Body of pancreas (tissue), 4 donors: ENCODE measurements around the gene PHF21A. TPM values are rescaled to one million over a fixed set of nuclear protein-coding genes. Genes with fewer than 3 reads are reported as not detected.

ENCODE experiments used
- ATAC-seq: fragments of 150-250 bp; one replicate; pipeline ENCODE4 v1.9.1; 2016
- DNase-seq, 4 donors: peaks; one replicate each; pipeline ENCODE4 v3.0.0-alpha.2; 2019
- H3K27ac ChIP-seq, 4 donors: fragments of 200-600 bp; sonication (generic); 1 replicate in 3 of 4; 2 replicates in 1 of 4; pipeline versions ENCODE4 v1.5.1 to v1.6.1; 2016 to 2019; ENCODE audit warnings: mild to moderate bottlenecking in 1 of 4, mixed read lengths in 1 of 4, moderate library complexity in 1 of 4
- H3K27me3 ChIP-seq, 2 donors: fragments of 200-600 bp; sonication (generic); one replicate each; pipeline ENCODE4 v1.6.0; 2016; ENCODE audit warnings: mild to moderate bottlenecking in 1 of 2
- H3K36me3 ChIP-seq, 2 donors: fragments of 200-600 bp; sonication (generic); replicated peaks in 1 of 2; 2 replicates each; pipeline ENCODE4 v1.5.1; 2016; ENCODE audit warnings: low read depth in 2 of 2; ENCODE audit not compliant: insufficient read depth in 1 of 2
- H3K4me1 ChIP-seq: fragments of 200-600 bp; sonication (generic); one replicate; pipeline ENCODE4 v1.6.0; 2016
- H3K4me3 ChIP-seq, 2 donors: fragments of 200-600 bp; sonication (generic); 1 replicate in 1 of 2; 2 replicates in 1 of 2; pipeline ENCODE4 v1.5.1; 2016 to 2019
- H3K9me3 ChIP-seq, 3 donors: fragments of 200-600 bp; sonication (generic); 1 replicate in 2 of 3; 2 replicates in 1 of 3; pipeline ENCODE4 v1.5.1; 2016
- CTCF ChIP-seq, 7 experiments: fragments of 450-650 bp in 4 of 7; fragments of 200-600 bp in 3 of 7; sonication (generic) in 3 of 7; IDR thresholded peaks; one replicate each; pipeline ENCODE4 v1.5.1; 2016 to 2019; ENCODE audit warnings: antibody characterized with exemption in 7 of 7
- POLR2A ChIP-seq, 3 donors: fragments of 450-650 bp; IDR thresholded peaks; one replicate each; pipeline ENCODE4 v1.6.1; 2016; ENCODE audit warnings: antibody characterized with exemption in 3 of 3, mild to moderate bottlenecking in 2 of 3
- WGBS, 2 donors: methylation state at CpG; one replicate each; pipeline ENCODE4 v1.1.5; 2017; 5-methylcytosine and 5-hydroxymethylcytosine counted together
- intact Hi-C: fragments of 100-400 bp; cut with DNase I; formaldehyde crosslinking; loops from one replicate; pipeline ENCODE4 v1.15.1; 2023
- total RNA-seq, 2 donors: library from RNA; depleted of rRNA; stranded (reverse); fragments of >200 nt; gene quantifications; one replicate each; pipeline ENCODE4 v1.1.0, GENCODE V29; 2016

Gene PHF21A
- total RNA-seq, 2 donors from 2014 or later: 11.7 to 49.4 TPM

GRCh38 chr11:46143049-46143806, 22.0 kb upstream of the PHF21A start:
- no peak for TF ChIP-seq CTCF (IDR thresholded peaks at IDR 0.05)
- TF ChIP-seq POLR2A (IDR thresholded peaks at IDR 0.05): no peak
- Histone ChIP-seq H3K36me3 (no peaks in the 10 kb centered on the region), H3K27ac (no peak overlapping the region), H3K4me3 (no peak overlapping the region), H3K27me3 (no peaks in the 10 kb centered on the region), H3K9me3 (no peaks in the 10 kb centered on the region), H3K4me1 (no peaks in the 10 kb centered on the region)
- WGBS, 2 donors: 81 to 86% methylated on average over 21 to 29 of the region's 31 CpGs
- intact Hi-C loops: no loop called here
- DNase-seq (no peak), ATAC-seq (no peak)

- H3K4me3 ChIP-seq: no peak overlapping the region
- ATAC-seq (no peak), DNase-seq (no peak)
- H3K36me3 ChIP-seq: no peaks in the 10 kb centered on the region
- no peaks in the 10 kb centered on the region for H3K9me3 ChIP-seq
- no peak overlapping the region for H3K27ac ChIP-seq
- WGBS, 2 donors: 68 to 75% methylated on average over 15 to 16 of the region's 17 CpGs
- no peaks in the 10 kb centered on the region for H3K27me3 ChIP-seq
- intact Hi-C loops: no loop called here
- no peaks in the 10 kb centered on the region for H3K4me1 ChIP-seq
- TF ChIP-seq POLR2A (IDR thresholded peaks at IDR 0.05) (no peak), CTCF (IDR thresholded peaks at IDR 0.05) (no peak)
Observed at GRCh38 chr11:46142561-46142960, 21.3 kb upstream of the PHF21A start.

GRCh38 chr11:46141597-46141996, 20.3 kb upstream of the PHF21A start:
- Histone ChIP-seq H3K36me3 (no peaks in the 10 kb centered on the region), H3K4me3 (no peak overlapping the region), H3K27ac (no peak overlapping the region), H3K9me3 (no peaks in the 10 kb centered on the region), H3K4me1 (no peaks in the 10 kb centered on the region), H3K27me3 (no peaks in the 10 kb centered on the region)
- WGBS, 2 donors: 83 to 96% methylated on average over 3 of the region's 3 CpGs
- no peak for TF ChIP-seq CTCF (IDR thresholded peaks at IDR 0.05)
- TF ChIP-seq POLR2A (IDR thresholded peaks at IDR 0.05): no peak
- intact Hi-C loops: no loop called here
- DNase-seq (no peak), ATAC-seq (no peak)

GRCh38 chr11:46134540-46134939, 13.3 kb upstream of the PHF21A start:
- Histone ChIP-seq H3K27me3 (no peaks in the 10 kb centered on the region), H3K36me3 (no peaks in the 10 kb centered on the region), H3K27ac (no peak overlapping the region), H3K4me1 (peaks cover 9% of the 10 kb centered on the region), H3K9me3 (no peaks in the 10 kb centered on the region), H3K4me3 (no peak overlapping the region)
- no peak for ATAC-seq
- WGBS, 2 donors: 83 to 100% methylated on average over 3 of the region's 3 CpGs
- TF ChIP-seq POLR2A (IDR thresholded peaks at IDR 0.05) (no peak), CTCF (IDR thresholded peaks at IDR 0.05) (no peak)
- intact Hi-C loops: no loop called here
- DNase-seq: no peak

- Histone ChIP-seq H3K27ac (no peak overlapping the region), H3K9me3 (no peaks in the 10 kb centered on the region), H3K4me1 (peaks cover 9% of the 10 kb centered on the region), H3K4me3 (no peak overlapping the region), H3K27me3 (no peaks in the 10 kb centered on the region), H3K36me3 (no peaks in the 10 kb centered on the region)
- TF ChIP-seq POLR2A (IDR thresholded peaks at IDR 0.05) (no peak), CTCF (IDR thresholded peaks at IDR 0.05) (no peak)
- 87 to 95% methylated on average over 4 of the region's 4 CpGs for WGBS, 2 donors
- no peak for DNase-seq
- intact Hi-C loops: no loop called here
- ATAC-seq: no peak
Observed at GRCh38 chr11:46134061-46134460, 12.8 kb upstream of the PHF21A start.
